SIG-M5 treated with dmso at 0.1 percent for 504 hours (cell line): ENCODE data around the gene STK32B.
"Not testable (repeated sequence)": the region's sequence is repeated elsewhere in the genome, so short reads cannot be mapped to it uniquely, and the experiment has no call there.

ENCODE experiments used
- DNase-seq: peaks from one replicate; lab custom pipeline; 2025; ENCODE audit not compliant: unreplicated experiment; lab: John Stamatoyannopoulos, UW

STK32B gene

GRCh38 chr4:5157791-5158770, 106.8 kb downstream of the STK32B start:
- no peak for DNase-seq

GRCh38 chr4:5158825-5159224, 107.5 kb downstream of the STK32B start:
- no peak for DNase-seq

GRCh38 chr4:5160668-5161067, 109.4 kb downstream of the STK32B start:
- no peak for DNase-seq

GRCh38 chr4:5162909-5163508, 111.7 kb downstream of the STK32B start:
- DNase-seq: no peak

- no peak for DNase-seq
These were observed 113.1 kb downstream of the STK32B start for GRCh38 chr4:5164221-5164912.

- no peak for DNase-seq
These were observed 114.4 kb downstream of the STK32B start for GRCh38 chr4:5165420-5166369.

- DNase-seq: no peak
These were observed 115.1 kb downstream of the STK32B start for GRCh38 chr4:5166377-5166776.

- no peak for DNase-seq
These were observed 117.6 kb downstream of the STK32B start for GRCh38 chr4:5168891-5169290.

GRCh38 chr4:5175836-5176235, 124.6 kb downstream of the STK32B start:
- not testable (repeated sequence) for DNase-seq

GRCh38 chr4:5184606-5185005, 133.3 kb downstream of the STK32B start:
- DNase-seq: no peak

- DNase-seq: no peak
These were observed 134.3 kb downstream of the STK32B start for GRCh38 chr4:5185551-5185950.

GRCh38 chr4:5186271-5187064, 135.2 kb downstream of the STK32B start:
- DNase-seq: no peak

- no peak for DNase-seq
These were observed 136.8 kb downstream of the STK32B start for GRCh38 chr4:5188130-5188529.

GRCh38 chr4:5191831-5192230, 140.6 kb downstream of the STK32B start:
- DNase-seq: no peak

- DNase-seq: no peak
These were observed 141.0 kb downstream of the STK32B start for GRCh38 chr4:5192271-5192670.

- no peak for DNase-seq
These were observed 141.4 kb downstream of the STK32B start for GRCh38 chr4:5192678-5193077.

GRCh38 chr4:5198656-5199541, 147.6 kb downstream of the STK32B start:
- DNase-seq: no peak

GRCh38 chr4:5199912-5200311, 148.6 kb downstream of the STK32B start:
- no peak for DNase-seq

- no peak for DNase-seq
These were observed 149.2 kb downstream of the STK32B start for GRCh38 chr4:5200513-5200912.
